IPS-11a (cell line): ENCODE results near the gene SLC22A23.

Experiments used
- H3K4me3 ChIP-seq: one replicate; pipeline ENCODE4 v1.5.1; 2013; ENCODE audit warnings: low read depth, low read length, control low read depth

The SLC22A23 gene

DNA sequence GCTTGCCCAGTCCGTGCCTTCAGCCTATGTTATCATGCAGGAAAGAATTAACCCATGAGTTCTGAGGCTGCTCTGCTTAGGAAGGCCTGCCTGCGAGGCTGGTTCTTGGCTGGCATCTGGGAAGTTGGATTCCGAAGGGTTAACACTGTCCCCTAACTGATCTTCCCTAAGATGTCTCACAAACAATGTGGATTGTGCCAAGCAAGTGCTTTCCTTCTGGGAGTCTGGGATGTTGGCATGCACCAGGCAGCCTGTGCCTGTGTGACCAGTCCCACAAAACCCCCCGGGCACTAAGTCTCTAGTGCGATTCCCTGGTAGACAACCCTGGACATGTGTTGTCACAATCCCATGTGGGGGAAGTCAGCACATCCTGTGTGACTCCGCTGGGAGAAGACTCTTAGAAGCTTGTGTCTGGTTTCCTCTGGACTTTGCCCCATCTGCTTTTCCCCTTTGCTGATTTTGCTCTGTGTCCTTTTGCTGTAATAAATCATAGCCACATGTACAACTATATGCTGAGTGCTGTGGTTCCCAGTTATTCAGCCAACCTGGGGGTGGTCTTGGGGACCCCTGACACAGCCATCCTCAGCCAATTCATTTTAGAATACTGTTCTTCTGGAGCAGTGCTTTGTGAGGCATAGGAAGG lies 83.8 kb downstream of the SLC22A23 start:
- no peak overlapping the region for H3K4me3 ChIP-seq

DNA sequence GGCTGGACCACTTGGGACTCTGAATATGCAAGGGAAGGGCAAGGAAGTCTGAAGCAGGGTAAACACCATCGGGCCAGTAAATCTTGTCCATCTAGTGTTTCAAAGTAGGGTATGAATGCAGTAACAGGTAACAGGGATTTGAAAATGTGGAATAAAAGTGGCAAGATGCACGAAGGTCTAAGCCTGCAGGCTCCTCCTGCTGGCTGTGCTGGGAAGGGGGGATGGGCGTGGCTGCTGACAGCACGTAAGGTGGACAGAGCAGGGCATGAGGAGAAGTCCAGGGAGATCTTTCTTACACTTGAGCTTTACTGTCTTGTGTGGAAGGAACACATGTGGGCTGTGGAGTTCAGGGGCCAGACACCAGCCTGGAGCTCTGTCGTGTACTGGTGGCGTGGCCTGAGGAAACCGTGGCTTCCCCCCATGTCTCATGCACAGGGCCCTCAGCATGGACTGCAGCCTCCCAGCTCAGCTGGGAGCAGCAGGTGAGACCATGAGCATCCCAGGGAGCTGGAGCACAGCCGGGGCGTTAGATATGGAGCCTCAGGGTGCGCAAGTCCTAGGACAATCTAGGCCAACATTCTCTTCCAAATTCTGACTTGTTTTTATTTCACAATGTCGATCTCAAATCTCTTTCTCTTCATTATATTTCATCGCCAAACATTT lies 84.5 kb downstream of the SLC22A23 start:
- H3K4me3 ChIP-seq, result no peak overlapping the region

DNA sequence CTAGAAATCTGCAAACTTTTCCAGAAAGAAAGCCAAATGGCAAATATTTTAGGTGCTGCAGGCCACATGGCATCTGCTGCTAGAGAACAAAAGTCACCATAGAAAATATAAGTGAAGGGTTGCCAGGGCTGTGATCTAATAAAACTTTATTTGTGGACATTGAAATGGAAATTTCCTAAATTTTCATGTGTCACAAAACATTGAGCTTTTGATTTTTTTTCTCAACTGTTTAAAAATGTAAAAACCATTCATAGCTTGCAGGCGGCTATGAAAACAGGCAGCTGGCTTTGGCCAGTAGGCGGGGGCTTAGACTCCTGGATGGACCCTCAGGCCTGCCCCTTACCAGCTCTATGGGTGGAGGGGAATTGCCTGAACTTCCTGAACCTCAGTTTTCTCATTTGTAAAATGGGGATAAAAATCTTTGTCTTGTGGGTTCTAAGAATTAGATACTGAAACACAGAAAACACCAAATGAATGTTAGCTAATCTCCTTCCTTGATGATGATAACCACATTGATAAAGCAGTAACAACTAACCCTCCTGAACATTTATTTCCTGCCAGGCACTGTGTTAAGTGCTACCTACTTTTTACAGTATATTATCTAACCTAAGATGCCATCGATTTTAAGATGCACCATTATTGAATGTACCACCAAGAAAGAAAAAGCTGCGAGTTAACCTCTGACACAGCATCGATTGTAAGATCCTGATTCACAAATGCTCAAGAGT lies 85.5 kb downstream of the SLC22A23 start:
- no peak overlapping the region for H3K4me3 ChIP-seq

DNA sequence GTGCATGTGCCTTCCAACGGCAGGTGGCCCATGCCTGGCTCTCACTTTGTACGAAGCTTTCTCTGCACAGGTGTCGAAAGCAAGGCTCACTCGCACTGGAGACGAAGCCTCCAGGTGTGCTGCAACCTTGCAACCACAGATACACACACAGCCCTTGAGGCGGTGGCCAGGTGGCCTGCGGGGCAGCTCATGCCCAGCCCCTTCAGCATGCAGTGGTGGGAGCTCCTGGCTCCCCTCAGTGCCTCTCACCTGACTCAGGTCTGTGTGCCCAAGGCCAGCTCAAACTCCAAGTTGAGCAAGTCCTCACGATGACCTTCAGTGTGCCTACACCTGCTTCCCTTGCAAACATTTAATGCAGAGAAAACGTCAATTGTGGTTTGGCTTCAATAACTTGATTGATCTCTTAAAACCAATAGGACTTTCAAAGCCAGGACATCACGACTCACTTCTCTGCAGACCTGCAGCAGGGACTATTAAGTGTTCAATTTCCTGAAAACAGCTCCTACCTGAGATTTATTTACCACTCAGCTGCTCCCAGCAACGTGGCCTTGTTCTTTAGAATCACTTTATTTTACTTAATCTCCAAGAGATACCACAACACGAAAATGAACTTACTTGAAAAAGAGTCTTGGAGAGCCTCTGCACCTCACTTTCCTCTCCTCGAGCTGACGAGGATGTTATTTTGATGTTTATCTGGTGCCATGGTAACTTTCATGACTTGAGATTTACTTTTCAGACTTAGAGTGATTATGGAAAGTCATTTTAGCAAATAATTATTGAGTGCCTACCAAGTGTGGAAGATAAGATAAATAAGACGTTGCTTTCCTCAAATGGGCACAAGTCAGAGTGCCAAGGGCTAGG lies 86.3 kb downstream of the SLC22A23 start:
- H3K4me3 ChIP-seq, result no peak overlapping the region

- H3K4me3 ChIP-seq, result no peak overlapping the region
These were observed 86.9 kb downstream of the SLC22A23 start for GRCh38 chr6:3369985-3370360.

DNA sequence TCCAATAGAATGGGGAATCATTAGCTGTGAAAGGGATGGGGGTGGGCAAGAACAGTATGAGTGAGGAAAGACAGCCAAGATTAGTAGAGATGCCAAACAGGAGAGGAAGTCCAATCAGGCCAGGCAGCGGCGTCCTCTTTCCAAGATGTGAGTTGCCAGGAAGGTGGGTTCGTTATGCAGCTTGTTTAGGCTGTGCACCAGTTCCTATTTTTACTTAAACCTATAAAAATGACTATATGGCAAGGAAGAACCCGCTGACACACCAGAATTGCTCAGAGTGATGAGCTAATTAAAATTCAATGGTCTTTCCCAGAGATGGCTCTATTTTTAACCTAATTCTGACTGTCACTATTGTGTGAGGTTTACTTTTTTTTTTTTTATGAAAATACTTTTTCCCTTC lies 88.2 kb downstream of the SLC22A23 start:
- no peak overlapping the region for H3K4me3 ChIP-seq

- no peak overlapping the region for H3K4me3 ChIP-seq
These were observed 89.2 kb downstream of the SLC22A23 start for GRCh38 chr6:3367630-3368029.

DNA sequence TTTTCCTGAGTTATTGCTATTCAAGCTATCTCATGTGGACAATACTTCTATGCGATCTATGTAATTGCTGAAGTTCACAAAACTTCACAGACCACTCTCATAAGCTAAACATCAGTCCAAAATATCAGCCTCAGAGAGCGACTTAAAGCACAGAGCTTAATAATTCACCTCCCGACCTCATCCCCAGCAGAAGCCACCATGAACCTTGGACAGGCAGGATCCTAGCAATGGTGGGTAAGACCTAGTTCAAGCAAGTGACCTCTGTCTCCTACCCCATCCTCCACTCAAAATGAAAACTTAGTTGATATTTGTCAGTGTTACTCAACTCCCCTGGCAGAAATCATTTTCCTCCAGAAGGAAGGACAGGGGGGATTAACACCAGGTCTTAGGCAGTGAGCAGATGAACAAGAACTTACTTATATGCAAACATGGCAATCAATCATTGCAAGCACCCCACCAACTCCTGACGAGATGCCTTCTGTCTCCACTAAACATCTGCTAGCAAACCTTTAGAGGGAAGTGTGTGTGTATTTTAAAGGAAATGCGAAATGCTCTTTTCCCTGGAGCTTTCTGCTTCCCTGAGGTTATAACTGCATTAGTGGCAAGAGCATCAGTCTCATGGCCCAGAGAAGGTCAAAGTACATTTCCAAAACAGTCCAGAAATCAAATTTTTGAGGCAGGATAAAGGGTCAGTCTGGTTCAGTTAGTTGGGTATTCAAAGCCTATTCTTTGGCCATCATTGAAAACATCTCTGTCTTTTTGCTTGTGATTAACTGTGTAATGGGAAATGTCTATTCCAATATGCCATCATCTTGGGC lies 90.0 kb downstream of the SLC22A23 start:
- no peak overlapping the region for H3K4me3 ChIP-seq

DNA sequence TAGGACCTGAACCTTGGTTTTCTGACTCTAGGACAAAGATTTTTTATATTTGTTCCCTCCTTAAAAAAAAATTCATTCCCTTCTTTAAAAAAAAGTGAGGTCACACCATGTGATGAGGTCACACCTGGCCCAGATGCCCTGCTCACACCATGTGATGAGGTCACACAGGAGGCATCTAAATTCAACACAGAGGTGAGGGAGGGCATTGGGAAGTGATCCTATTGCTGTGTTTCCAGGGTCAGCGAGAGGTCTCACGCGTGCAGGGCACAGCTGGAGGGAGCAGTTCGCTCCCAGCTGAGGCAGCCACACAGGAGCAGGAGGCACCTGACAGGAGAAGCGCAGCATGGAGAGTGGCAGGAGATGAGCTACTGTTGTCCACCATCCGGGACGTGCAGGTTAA lies 92.5 kb downstream of the SLC22A23 start:
- H3K4me3 ChIP-seq, result no peak overlapping the region

GRCh38 chr6:3363296-3364025 lies 93.4 kb downstream of the SLC22A23 start:
- H3K4me3 ChIP-seq, result no peak overlapping the region

- H3K4me3 ChIP-seq, result no peak overlapping the region
These were observed 95.4 kb downstream of the SLC22A23 start for GRCh38 chr6:3361312-3362037.

DNA sequence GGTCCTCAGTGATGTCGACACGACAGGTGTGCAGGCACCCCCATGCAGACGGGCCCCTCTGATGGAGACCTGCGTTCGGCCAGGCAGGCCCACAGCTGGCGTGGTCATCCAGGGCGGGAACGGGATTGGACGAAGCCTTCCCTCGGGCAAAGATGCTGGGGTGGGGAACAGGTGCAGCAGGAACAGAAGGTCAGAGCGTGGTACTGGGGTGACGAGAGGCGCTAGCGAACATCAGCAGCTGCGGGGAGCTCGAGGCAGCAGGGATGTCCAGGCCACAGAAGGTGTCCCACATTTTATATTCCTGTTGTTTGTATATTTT lies 96.2 kb downstream of the SLC22A23 start:
- H3K4me3 ChIP-seq, result no peak overlapping the region

DNA sequence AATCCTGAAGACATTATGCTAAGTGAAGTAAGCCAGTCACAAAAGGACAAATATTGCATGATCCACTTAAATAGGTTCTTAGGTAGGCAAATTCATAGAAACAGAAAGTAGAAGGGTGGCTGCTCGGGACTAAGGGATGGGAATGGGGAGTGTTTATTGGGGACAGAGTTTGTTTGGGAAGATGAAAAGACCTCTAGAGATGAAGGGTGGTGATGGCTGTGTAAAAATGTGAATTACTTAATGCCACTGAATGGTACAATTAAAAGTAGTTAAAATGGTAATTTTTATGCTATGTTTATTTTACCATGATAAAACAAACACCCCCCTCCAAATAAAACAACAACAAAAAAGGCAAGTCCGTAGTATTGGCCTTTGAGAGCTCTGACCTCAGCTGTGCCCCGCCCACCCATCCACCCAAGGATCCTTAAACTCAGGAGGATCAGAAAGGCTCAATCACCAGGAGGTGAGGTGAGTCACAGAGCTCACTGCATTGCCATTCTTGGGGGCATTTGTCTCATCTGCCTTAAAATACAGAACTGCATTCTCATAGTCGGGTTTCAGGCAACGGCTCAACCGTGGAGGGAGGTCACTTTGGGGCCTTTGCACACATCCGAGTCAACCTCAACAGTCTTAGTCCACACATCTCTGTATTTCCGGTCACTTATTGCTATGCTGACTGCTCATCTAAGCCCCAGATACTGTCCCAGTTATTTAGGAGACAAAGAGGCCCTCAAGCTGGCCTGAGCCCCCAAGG lies 96.7 kb downstream of the SLC22A23 start:
- H3K4me3 ChIP-seq, result no peak overlapping the region

GRCh38 chr6:3359101-3359752 lies 97.6 kb downstream of the SLC22A23 start:
- no peak overlapping the region for H3K4me3 ChIP-seq

GRCh38 chr6:3358413-3359100 lies 98.3 kb downstream of the SLC22A23 start:
- H3K4me3 ChIP-seq, result no peak overlapping the region

DNA sequence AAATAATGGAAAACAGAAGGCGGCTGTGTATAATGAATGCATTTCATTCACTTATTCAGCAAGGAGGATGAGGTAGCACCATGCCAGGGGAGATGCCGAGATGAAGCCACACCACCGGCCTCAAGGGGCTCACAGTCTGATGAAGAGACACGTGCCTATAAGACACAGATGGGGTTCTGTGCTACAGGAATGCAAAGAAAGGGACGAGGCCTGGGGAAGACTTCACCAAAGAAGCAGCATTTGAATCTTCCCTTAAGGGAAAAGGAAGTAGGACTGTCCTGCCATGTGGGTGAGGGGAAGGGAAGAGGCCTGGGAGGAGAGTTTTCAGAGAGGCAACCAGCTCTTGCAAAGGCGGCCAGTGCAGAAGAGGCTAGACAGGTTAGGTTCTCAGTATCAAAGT lies 99.2 kb downstream of the SLC22A23 start:
- no peak overlapping the region for H3K4me3 ChIP-seq

- no peak overlapping the region for H3K4me3 ChIP-seq
These were observed 99.9 kb downstream of the SLC22A23 start for GRCh38 chr6:3356824-3357420.
